HG03039 (cell line): ENCODE data around the gene MDN1.
A peak's percentile ranks its signal among the peaks of the same experiment; 100 is the strongest.
"Not testable (repeated sequence)": the region's sequence is repeated elsewhere in the genome, so short reads cannot be mapped to it uniquely, and the experiment has no call there.

Experiments
- ATAC-seq: cut with Tn5 transposase; IDR thresholded peaks from one replicate; pipeline ENCODE4 v1.9.1; 2021; ENCODE audit warnings: mild to moderate bottlenecking, moderate library complexity; ENCODE audit not compliant: unreplicated experiment

The MDN1 gene

DNA sequence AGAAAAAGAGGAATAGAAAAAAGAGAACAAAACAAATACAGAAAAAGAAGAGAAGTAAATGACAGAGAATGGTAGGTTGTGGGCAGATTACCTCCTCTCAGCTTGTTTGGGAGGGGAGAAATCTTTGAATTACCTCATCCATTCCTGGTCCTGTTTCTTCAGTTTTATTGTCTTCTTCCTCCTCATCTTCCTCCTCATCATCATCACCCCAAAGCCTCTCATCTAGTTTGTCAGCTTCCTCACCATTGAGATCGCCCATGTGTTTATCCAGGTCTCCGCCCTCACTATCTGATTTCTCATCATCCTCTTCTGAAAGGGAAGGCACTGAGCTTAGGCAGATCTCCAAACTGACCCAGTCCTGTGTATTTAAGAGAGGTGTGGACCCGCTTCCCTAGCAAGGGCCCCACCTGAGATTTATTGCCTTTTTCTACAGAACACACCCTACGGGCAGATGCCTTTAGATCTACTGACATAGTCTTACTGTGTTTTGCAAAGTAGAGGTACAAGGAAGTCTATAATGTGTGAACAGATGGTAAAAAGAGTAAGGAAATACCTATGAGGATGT is 156.9 kb downstream of the MDN1 start:
- no peak for ATAC-seq

DNA sequence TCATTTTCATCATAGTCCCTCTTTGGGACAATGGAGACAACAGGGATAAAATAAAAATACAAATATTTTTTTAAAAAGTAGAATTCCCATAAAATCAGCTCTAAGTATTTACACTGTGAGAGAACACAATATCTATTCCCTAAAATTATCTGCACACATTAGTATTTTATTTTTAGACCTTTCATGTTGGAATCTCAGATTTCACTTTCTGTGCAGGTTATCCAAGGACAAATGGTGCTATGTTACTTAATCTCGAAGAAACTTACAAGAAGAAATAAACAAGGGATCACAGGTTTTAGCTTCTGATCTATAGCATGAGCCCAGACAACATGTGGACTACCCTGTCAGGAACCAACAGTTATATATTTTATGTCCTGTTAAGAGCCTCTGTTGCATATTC is 158.0 kb downstream of the MDN1 start:
- ATAC-seq, result no peak

DNA sequence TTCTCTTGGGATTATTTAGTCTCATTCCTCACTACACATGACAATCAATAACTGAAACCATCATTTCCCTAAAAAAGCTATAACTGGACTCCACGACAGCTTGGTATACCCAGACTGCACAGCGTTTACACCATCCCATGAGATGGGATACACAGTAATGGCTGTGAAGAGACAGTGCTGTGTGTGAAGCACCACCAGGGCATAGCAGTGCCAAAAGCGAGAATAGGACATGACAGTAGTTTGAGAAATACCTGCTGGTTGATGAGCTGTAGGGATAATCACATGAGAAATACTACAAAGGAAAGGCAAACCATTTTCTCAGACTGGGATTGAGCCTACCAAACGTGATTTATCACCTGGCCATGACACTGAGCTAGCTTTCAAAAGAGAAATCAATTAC is 158.6 kb downstream of the MDN1 start:
- no peak for ATAC-seq

DNA sequence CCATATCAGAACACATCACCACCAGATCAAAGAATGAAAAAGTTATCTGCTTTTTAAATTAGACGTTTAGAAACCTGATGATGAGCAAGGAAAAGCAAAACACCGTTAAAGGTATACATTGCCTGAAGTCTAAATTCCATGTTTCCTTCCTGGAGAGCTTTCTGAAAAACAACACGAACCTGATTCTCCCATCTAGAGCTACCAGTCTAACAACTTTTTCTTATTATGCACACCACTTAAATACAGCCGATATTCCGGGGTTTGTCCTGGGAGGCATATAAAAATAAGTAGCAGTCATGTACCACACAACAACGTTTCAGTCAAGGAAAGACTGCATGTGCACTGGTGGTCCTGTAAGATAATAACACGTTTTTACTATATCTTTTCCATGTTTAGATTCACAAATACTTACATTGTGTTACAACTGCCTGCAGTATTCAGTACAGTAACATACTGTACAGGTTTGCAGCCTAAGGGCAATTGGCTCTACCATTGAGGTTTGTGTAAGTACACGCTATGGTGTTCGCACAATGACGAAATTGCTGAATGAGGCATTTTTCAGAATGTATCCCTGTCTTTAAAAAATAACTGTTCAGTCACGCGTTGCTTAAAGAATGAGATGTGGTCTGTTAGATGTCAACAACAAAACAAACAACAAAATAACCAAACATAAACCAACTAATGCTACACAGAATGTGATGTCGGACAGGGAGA is 162.0 kb downstream of the MDN1 start:
- no peak for ATAC-seq

DNA sequence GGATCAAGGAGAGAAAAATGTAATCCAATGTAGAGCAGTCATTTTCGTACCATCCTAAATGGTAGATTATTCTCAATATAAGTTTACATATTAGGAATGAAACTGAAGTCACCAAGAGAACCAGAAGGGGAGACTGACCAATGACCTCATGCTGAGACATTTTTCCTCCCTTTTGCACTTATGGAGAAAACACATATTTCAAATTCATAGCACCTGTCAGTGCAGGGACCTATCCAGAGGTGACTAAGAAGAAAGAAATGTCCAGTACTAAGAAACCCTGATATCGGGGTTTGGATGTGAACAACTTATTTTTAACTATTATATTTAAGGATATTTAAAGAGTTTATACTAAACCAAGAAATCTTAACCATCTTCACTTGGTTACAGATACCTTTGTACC is 164.5 kb downstream of the MDN1 start:
- no peak for ATAC-seq

DNA sequence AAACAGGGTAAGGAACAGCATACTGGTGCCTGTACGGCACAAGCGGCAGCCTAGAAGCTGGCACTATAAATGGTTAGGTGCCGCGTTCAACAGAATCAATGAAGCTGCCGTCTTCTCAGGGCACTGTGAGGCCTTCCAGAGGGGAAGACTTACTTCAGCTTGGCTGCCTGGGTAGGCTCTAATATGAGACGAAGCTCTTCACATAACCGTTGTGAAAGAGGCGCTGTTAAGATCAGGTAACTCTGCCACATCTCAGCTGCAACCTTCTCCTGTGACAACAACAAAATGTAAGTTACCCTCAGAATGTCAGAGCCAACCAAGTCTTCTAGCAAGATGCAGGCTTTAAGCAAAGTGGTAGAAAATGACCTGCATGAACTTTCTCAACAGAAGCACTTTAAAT is 169.0 kb downstream of the MDN1 start:
- ATAC-seq, result no peak

DNA sequence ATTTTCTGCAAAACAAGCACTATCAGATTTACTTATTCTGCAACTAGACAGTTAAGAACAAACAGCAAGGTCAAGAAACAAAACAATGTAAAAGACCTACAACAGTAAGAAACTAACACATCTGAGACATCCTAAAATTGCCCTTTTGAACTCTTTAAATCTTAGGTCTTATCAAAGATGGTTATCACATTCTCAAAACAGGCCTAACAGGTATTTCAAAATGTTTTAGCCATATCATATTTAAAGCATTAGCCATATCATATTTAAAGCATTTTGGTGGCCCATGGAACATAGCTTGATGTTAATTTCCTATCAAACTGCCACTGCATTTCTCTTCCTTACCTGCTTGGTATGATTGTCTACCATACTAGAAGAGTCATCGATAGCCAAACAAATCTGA is 169.9 kb downstream of the MDN1 start:
- ATAC-seq, result no peak

DNA sequence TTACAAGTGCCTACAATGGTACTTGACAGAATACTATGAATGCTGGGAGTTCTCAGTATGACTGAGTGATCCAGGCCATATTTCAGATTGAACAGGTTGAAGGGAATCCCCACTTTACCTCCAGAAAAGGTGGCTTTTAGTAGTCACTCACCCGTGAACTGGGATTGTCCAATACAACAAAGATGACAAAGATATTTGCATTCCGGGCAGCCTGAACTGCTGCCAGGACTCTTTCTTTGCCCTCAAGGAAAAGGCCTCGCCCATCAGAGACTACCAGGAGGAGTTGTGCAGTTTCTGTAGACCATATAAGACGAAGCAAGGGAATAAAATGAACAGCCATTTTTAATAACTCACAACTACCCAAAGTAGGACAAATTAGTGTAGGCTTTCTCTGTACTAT is 174.7 kb downstream of the MDN1 start:
- no peak for ATAC-seq

DNA sequence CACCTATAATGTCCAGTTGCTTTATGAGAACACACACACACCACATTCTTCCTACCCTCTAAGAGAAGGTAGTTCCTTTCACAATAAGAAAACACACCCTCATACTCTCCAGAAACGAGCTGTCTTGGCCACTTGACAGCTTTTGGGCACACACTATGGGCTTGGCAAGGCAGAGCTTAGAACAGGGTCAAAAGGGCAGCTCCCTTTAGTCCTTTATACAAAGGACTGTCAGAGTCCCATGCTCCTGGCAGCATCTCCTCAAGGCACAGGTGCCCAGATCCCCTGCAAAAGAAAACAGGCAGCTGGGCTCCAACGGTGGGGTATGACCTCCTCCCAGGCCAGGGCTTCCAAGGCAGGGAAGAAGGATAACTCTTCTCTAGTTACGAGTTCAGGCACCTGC is 176.2 kb downstream of the MDN1 start:
- ATAC-seq, result no peak

DNA sequence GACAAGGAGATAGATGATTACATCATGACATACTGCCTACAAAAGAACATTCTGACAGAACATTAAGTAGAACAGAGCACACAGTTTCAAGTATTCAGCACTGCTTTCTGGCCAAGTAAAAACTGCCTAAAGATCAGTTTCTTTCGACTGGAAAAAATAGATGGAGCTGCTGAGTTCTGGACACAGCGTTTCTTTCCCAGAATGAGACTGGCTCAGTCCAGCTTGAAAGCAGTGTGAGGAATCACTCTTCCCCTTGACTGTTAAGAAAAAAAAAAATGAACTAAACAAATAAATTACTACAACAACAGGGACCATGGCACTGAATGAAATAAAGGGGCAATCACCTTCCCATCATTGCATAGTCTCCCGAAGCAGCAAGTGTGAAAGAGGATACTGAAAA is 176.6 kb downstream of the MDN1 start:
- ATAC-seq, result no peak

DNA sequence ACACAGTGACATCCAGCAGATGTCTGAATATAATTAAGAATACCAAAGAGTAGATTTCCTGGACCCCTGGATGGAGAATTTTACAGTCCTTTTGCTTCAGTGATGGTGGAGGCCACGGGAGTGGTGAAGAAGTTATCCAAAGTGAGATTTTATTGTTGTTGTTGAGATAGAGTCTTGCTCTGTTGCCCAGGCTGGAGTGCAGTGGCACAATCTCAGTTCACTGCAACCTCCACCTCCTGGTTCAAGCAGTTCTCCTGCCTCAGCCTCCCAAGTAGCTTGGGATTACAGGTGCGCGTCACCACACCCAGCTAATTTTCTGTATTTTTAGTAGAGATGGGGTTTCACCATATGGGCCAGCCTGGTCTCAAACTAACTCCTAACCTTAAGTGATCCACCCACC is 178.0 kb downstream of the MDN1 start:
- ATAC-seq, result not testable (repeated sequence)

DNA sequence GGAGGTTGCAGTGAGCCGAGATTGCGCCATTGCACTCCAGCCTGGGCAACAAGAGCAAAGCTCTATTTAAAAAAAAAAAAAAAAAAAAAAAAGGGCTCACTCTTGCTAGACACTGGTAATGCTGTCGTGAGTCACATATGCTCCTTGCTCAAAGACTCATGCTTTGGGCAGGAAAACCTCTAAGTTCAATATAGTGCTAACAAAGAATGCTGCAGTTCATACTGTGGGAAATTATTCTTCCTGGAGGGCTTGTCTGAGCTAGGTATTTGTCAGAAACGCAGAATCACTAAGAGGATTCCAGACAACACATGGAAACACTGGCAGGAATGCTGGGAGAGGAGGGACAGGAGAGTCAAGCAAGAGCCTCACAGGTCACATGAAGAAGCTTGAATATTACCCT is 178.8 kb downstream of the MDN1 start:
- no peak for ATAC-seq

DNA sequence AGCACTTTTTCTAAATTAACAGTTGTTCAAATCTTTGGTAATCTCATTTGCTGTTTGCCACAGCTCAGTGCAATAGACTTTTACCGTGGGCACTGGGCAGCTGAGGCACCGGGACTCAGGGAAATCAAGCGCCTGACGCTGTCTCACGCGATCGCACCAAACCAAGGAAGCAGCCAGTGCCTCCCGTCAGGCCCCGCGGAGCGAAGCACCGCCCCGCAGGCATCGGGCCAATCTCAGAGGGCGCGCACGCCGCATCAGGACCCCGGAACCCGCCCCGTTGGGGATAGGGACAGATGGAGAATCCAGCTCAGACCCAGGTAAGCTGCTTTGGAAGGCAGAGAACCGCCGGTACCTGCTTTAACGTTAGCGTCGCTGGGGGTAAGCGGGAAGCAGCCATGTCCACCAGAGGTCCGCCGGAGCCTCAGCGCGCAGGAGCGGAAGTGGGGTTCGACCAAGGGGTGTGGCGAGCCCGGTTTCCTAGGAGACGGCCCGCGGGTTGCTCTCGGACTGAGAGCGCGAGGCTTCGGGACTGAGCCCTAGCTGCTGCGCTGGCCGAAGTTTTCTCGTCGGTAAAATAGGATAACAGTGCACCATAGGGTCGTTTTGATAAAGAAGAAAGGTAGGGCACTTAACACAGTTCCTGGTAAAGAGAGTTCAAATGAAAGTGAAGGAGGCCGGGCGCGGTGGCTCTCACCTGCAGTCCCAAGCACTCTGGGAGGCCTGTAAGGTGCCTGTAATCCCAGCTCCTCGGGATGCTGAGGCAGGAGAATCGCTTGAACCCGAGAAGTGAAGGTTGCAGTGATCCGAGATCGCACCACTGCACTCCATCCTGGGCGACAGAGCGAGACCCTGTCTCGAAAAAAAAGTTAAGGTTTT is 181.0 kb downstream of the MDN1 start, which contains the start of gene LYRM2:
TSS of gene LYRM2 (minus strand) at position 428 of the 876 bp plus-strand sequence. CDS start at position 397, 31 bp downstream.
- peak; percentile 96 for ATAC-seq

DNA sequence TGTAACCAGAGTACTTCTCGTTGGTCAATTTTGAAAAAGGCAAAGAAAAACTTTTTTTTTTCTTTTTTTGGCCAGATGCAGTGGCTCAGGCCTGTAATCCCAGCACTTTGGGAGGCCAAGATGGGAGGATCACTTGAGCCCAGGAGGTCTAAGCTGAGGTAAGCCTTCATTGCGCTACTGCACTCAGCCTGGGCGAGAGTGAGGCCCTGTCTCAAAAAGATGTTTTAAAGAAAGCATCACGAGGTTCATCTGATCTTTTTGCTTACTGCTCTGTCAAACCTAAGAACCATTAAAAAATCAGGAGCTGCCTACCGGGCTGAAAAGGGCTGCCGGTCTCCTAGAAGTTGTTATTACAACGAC is 181.7 kb downstream of the MDN1 start:
- ATAC-seq, result no peak

DNA sequence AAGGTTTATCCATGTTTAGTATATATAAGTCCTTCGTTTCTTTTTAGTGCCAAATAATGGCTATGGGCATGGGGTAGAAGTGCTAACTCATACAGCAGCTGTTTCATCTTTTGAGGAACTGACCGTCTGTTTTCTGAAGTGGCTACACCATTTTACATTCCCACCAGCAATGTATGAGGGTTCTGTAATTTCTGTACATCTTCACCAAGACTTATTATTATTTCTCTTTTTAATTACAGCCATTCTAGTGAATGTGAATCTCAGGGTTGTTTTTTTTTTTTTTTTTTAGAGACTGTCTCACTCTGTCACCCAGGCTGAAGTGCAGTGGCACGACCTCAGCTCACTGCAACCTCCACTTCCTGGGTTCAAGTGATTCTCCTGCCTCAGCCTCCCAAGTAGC is 183.2 kb downstream of the MDN1 start:
- not testable (repeated sequence) for ATAC-seq

DNA sequence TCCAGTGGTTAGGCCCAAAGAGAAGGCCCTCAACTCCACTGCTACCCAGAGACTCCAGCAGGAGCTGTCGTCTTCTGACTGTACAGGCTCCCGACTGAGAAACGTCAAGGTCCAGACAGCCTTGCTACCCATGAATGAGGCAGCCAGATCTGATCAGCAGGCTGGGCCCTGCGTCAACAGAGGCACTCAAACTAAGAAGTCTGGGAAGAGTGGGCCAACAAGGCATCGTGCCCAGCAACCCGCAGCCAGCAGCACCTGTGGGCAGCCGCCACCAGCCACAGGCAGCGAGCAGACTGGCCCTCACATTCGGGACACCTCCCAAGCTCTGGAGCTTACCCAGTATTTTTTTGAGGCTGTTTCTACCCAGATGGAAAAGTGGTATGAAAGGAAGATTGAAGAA is 189.1 kb downstream of the MDN1 start:
- ATAC-seq, result no peak

DNA sequence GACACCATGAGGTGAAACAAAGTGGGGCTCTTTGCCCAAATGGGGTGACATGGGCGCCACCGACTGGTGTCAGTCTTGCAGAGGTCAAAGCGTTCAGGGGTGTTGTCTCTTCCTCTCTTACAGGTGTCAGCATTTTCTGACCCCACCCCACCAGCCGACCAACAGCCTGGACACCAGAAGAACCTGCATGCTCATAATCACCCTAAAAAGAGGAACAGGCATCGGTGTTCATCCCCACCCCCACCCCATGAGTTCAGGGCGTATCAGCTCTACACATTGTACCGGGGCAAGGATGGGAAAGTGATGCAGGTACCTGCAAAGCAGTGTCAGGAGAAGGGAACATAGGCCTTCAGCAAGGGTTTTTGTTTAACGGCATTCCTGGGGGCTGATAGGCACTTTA is 195.8 kb downstream of the MDN1 start:
- ATAC-seq, result no peak

DNA sequence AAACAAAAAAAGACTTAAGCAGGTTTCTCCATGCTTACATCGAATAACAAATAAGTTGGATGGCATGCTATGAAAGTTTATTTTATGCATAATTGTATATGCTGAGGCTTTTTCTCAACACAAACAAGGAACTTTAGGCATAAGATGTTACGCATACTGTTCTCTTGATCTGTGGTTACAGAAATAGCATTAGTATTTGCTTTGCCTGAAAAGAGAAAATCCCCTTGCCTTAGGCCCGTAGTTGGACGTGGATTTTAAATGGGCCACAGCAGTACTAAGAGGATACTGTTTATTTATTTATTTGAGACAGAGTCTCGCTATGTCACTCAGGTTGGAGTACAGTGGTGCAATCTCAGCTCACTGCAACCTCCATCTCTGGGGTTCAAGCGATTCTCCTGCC is 200.0 kb downstream of the MDN1 start:
- ATAC-seq, result no peak

DNA sequence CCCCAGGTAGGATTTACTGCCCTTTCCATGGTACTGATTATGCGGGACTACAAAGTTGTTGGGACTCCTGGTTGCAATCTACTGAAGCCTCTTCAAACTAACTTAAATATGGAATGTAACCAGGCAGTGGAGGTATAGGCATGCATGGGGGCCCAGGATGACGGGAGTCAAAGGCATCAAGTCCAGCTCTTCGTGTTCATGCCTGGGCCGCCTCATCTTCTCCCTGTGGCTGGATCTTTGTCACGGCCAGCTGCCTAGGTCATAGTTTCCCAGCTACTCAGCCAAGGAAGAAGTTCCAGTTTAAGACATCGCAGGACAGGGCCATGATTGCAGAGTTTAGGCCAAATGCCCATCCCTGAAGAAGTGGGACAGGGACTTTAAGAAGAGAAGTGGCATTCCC is 201.6 kb downstream of the MDN1 start:
- no peak for ATAC-seq

DNA sequence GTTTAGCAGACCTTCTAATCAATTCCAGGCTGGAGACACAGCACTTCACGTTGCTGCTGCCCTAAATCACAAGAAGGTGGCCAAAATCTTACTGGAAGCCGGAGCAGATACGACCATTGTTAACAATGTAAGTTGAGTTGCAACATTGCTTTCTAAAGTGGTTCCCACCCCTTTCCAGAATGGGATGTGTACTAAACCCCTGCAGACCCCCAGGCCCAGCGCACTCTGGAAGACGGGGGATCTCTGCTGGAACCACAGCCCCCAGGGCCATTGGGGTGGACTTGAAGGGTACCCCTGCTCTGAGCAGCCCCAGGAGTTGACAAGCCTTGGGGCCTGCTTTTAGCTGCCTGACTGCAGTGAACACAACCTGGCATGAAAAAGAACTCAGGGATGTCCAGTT is 203.1 kb downstream of the MDN1 start:
- ATAC-seq, result no peak

DNA sequence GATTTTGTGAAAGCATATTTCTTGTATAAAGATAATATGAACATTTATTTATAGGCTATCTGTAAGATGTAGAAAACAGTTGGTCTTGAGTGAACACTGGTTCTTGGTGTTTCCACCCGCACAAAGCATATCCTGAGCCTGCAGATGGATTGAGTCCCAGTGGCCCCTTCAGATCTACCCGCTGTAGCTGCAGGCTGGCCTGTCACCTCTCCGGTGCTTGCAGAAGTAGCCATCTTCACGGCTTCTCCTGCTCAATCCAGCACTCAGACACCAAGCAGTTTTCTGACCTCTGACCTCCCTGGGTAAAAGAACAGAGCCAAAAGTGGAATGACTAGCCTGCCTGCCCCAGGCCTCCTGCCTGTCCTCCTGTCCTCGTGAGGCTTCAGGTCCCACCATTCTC is 203.7 kb downstream of the MDN1 start:
- no peak for ATAC-seq

DNA sequence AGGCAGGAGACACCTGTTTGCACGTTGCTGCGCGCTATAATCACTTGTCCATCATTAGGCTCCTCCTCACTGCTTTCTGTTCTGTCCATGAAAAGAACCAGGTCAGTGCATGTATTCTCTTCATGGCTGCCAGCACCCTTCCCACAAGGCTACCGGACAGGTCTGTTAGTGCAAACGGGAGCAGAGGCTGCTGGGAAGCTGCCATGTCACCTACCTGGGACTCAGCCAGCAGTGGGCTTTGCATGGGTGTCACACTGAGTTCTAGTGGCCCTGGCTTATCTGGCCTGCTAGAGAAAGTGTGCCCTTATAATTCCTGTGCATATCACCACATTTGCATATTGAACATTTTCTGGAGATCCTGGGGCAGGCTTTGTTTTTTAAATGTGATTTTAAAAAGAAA is 205.8 kb downstream of the MDN1 start:
- no peak for ATAC-seq
